NCI-H2196 (cell line): ENCODE results near the gene FOXE3.

Experiments used
- DNase-seq: peaks from one replicate; lab custom pipeline; 2025; ENCODE audit not compliant: unreplicated experiment; lab: John Stamatoyannopoulos, UW

The FOXE3 gene

GRCh38 chr1:47415728-47416318, at the start of gene FOXE3:
Gene FOXE3 (plus strand): TSS chr1:47416285. CDS start chr1:47416316, 31 bp downstream.
- no peak for DNase-seq

DNA sequence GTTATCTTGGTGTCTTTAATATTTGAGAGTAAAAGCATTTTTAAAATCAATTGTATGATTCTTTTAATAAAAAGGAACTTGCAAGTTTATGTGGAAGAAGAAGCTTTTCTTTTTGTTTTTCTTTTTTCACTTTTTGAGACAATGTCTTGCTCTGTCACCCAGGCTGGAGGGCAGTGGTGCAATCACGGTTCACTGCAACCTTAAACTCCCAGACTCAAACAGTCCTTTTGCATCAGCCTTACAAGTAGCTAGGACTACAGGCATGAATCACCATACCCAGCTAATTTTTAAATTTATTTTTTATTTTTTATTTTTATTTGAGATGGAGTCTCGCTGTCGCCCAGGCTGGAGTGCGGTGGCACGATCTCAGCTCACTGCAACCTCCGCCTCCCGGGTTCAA, 48.4 kb upstream of the FOXE3 start:
- DNase-seq, result no peak

- DNase-seq, result no peak
Measured at GRCh38 chr1:47371016-47371517, 45.0 kb upstream of the FOXE3 start.

DNA sequence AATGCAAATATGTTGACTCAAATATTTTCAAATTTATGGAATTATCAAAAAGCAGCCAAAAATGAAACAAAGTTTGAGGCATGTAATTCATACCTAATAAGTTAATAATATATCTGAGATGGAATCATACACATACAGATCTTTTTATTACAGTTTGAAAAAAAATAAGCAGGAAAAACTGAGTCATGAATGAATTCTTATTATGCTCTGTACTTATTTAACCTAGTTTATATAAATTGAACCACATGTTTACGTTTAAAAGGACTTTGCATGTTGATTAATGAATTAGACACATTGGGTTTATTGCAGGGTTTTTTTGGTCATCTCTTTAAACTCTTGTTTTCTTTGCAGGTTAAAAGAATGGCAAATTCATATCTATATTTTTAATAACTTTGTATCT, 41.6 kb upstream of the FOXE3 start:
- DNase-seq, result no peak

- no peak for DNase-seq
Measured at GRCh38 chr1:47378147-47378546, 37.9 kb upstream of the FOXE3 start.

DNA sequence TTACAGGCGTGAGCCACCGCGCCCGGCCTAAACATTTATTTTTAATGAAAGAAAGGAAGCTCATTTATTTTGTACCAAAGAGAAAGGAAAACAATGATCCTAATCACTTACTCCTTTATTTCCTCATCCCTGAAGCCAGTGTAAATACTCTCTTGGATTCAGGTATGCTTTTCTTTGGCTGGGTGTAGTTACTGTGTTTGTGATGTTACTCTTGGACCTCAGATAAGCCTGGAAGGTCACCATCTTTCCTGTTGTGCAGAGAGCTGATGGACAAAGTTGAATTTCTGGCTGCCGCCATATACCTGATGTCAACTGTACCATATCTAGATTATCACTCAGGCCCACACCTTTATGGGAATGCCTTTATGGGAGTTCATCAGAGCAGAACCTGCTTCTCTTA, 35.4 kb upstream of the FOXE3 start:
- no peak for DNase-seq

GRCh38 chr1:47382399-47382983, 33.6 kb upstream of the FOXE3 start:
- no peak for DNase-seq

DNA sequence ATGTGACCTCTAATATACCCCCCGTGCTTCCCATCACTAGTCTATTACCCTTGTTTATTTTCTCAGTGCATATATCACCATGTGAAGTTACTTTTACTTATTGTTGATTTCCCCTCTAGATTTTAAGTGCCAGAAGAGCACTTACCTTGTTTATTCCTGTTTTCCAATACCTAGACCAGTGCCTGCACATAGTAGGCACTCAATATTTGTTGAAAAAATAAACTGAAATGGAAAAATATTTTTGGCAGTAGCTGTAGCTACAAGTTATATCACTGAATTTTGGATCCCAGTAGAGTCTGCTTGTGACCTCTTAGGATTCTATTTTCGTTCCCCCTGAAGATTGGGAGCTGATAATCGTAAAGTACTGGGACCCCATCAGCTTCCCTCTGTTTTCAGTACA, 32.0 kb upstream of the FOXE3 start:
- no peak for DNase-seq

DNA sequence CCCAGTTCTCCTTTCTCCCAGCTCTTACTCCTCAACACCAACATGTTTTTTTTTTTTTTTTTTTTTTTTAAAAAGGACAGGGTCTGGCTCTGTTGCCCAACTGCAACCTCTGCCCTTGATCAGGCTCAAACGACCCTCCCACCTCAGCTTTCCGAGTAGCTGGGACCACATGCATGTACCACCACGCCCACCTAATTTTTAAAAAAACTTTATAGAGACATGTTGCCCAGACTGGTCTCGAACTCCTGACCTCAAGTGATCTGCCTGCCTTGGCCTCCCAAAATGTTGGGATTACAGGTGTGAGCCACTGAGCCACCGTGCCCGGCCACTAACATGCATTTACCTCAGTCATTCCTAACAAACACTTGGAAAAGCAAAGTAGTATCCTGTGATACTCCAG, 31.1 kb upstream of the FOXE3 start:
- DNase-seq, result no peak

DNA sequence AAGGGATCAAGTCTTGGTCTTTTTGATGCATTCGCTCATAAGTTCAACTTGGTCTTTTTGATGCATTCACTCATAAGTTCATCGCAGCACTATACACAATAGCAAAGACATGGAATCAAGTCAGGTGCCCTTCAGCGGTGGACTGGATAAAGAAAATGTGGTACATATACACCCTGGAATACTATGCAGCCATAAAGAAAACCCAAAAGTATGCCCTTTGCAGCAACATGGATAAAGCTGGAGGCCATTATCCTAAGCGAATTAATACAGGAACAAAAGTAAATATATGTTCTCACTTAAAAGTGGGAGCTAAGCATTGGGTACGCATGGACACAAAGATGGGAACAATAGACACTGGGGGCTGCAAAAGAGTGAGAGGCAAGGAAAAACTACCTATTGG, 29.8 kb upstream of the FOXE3 start:
- no peak for DNase-seq

GRCh38 chr1:47388030-47388890, 27.8 kb upstream of the FOXE3 start:
- no peak for DNase-seq

GRCh38 chr1:47388891-47389238, 27.2 kb upstream of the FOXE3 start:
- peak; percentile 65 for DNase-seq

DNA sequence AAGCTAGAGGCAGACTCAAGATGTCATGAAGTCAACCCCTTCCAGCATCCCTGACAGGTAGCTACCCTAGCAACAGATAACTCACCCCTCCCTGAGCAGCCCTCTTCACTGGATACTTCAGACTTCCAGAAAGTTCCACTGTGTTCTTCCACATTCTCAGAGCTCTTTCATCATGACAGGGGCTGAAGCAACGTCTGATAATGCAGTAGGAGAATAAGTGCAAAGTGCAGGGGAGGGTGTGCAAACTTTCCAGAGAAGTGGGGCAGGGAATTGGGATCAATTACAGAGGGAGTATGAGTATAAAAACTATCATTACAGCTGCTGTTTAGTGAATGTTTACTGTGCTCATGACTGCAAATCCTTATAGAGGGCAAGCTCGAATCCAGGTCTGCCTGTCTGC, 26.4 kb upstream of the FOXE3 start:
- no peak for DNase-seq

DNA sequence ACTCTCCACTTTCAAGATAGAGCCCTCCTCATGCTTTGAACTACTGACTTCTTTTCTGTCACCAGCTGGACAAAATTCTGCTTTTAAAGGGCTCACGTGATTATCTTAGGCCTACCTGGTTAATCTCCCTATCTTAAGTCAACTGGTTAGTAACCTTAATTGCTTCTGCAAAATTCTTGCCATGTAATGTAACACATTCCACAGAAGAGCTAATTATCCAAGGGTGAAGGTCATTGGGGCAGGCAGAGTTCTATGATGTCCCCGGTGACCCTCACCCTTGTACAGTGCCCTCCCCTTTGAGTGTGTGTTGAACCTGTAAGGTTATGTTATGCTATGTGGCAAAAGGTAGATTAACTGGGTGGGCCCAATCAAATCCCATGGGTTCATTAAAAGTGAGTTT, 25.2 kb upstream of the FOXE3 start:
- no peak for DNase-seq

GRCh38 chr1:47393141-47393540, 22.9 kb upstream of the FOXE3 start:
- no peak for DNase-seq

DNA sequence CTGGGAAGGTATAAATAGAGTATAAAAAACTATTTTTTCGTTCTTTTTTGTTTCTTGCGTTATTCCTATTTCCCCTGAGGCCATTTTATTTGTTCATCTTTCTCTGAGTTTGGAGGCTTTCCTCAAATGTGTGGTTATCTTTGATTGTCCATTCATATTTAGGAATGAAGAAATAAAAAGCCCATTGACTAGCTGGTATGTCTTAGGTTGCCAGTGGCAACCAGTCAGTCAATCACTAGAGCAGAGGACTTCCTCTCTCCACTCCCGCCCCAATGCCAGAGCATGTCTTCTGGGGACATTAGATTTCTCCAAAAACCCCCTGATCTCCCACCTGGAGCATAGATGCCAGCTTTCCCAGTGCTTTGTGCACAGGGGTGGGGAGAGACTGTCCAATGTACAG, 20.7 kb upstream of the FOXE3 start:
- no peak for DNase-seq

DNA sequence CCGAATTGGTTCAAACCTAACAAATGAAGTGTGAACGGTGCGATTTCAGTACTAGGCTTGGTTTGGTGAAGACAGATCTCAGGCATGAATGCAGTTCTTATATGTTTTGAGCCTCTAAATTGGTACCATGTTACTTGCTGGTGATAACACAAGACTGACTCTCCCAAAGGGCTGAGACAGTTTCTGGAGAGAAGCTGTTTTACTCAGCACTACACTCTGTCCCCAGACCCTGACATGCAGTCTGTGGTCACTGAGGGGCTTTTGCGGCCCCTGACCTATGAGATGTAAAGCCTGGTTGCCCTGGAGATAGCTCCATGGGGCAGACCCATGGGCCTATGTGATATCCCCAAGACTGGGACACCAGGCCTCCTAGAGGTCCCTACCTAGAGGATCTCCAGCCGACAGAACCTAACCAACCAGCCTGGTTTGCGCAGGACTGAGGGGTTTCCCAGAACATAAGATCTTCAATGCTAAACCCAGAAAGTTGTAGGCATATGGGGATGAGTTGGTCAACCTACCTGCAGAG, 19.4 kb upstream of the FOXE3 start:
- DNase-seq, result no peak

DNA sequence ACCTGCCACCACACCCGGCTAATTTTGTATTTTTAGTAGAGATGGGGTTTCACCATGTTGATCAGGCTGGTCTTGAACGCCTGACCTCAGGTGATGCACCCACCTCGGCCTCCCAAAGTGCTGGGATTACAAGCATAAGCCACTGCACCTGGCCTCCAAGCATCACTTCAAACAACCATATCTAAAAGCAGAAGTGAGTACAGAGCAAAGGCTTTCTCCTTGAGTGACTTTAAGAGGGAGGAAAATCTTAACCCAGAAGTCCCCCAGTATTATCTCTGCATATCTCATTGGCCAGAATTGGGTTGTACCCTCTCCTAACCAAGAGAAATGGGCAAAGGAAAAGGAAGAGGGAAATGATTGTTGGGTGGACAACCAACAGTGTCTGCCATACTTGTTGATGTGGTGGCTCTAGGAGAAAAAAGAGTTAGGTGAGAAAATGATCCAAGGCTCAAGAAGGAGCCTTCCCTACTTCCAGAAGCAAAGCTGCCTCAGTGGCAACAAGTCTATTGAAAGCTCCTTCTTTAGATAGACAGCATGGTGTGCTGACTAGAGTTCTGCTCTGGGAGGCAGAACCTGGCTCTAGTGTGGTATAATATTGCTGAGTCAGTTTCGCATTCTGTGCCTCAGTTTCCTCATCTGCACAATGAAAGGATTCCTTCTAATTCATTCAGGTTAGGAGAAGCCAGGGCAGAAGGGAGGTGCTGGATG, 16.8 kb upstream of the FOXE3 start:
- DNase-seq, result no peak

- DNase-seq, result no peak
Measured at GRCh38 chr1:47399846-47400155, 16.3 kb upstream of the FOXE3 start.

DNA sequence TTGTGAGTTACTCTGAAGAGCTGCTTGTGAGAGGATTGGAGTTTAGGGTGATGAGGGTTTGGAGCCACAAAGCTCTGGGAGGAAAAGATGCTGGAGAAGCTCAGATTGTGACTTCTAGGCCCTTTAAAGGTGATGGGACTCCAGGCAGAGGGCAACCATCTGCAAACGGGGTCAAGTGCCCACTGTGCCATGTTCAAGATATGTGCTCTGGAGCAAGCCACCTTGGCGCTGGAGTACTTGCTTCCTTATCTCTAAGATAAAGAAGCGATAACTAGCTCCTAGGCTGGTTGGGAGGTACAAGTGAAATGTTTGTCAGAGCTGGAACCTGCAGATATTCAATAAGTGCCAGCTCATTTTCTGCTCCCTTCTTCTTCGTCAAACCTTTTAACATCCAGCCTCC, 14.3 kb upstream of the FOXE3 start:
- no peak for DNase-seq

DNA sequence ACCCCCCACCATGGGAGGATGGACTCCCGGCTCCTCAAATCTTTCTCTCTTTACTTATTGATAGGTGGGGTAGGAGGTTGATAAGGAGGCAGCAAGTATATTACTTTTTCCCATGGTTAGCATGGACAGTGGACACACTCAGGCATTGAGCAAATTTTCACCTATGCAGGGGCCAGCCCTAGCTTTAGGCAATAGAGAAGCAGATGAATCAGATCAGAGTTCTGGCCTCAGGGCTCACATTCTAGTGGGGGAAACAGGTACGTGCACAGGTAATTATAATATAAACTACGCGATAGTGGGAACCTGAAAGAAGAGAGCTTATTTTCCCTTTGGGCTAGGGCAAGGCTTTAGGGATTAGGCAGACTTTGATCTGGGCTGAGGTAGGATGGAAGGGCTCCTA, 13.5 kb upstream of the FOXE3 start:
- no peak for DNase-seq
